M059J (cell line): ENCODE measurements around the gene NDUFS8. TPM values are rescaled to one million over a fixed set of nuclear protein-coding genes. Genes with fewer than 3 reads are reported as not detected.

ENCODE experiments used
- DNase-seq: peaks from one replicate; pipeline ENCODE4 v3.0.0-alpha.2; 2012; ENCODE audit warnings: low read depth
- total RNA-seq: library from RNA; depleted of rRNA; stranded (reverse); fragments of >200 nt; shearing (Covaris generic); gene quantifications from 2 replicates; pipeline ENCODE4 v1.2.3, GENCODE V29; 2014

Gene NDUFS8
- total RNA-seq, 1 experiment from 2014 or later, result 295 TPM

- DNase-seq, result no peak
These were observed 15.0 kb upstream of the NDUFS8 start for GRCh38 chr11:68015467-68015866.

GRCh38 chr11:68016161-68016903 lies 14.1 kb upstream of the NDUFS8 start:
- no peak for DNase-seq

GRCh38 chr11:68016904-68017817 lies 13.3 kb upstream of the NDUFS8 start:
- no peak for DNase-seq

- no peak for DNase-seq
These were observed 12.3 kb upstream of the NDUFS8 start for GRCh38 chr11:68017980-68018729.

GRCh38 chr11:68018730-68019190 lies 11.7 kb upstream of the NDUFS8 start:
- DNase-seq, result no peak

GRCh38 chr11:68019486-68019885 lies 11.0 kb upstream of the NDUFS8 start:
- DNase-seq, result no peak

- peak; percentile 84 for DNase-seq
These were observed 9.9 kb upstream of the NDUFS8 start for GRCh38 chr11:68020575-68020974.

GRCh38 chr11:68021167-68021787 lies 9.2 kb upstream of the NDUFS8 start:
- peak; percentile 63 for DNase-seq

GRCh38 chr11:68022531-68022930 lies 8.0 kb upstream of the NDUFS8 start:
- DNase-seq, result no peak

GRCh38 chr11:68024508-68024907 lies 6.0 kb upstream of the NDUFS8 start:
- no peak for DNase-seq

GRCh38 chr11:68025047-68025446 lies 5.4 kb upstream of the NDUFS8 start:
- DNase-seq, result no peak

GRCh38 chr11:68026391-68027105 lies 3.9 kb upstream of the NDUFS8 start:
- peak; percentile 52 for DNase-seq

- DNase-seq, result no peak
These were observed 2.8 kb upstream of the NDUFS8 start for GRCh38 chr11:68027667-68028066.

- DNase-seq, result peak; percentile 73
These were observed 1.5 kb upstream of the NDUFS8 start for GRCh38 chr11:68028802-68029545.

GRCh38 chr11:68031144-68031464 lies 623 bp downstream of the NDUFS8 start:
- DNase-seq, result no peak

- no peak for DNase-seq
These were observed 1.5 kb downstream of the NDUFS8 start for GRCh38 chr11:68032003-68032402.

- DNase-seq, result no peak
These were observed 2.7 kb downstream of the NDUFS8 start for GRCh38 chr11:68032997-68033707.

GRCh38 chr11:68033708-68034045 lies 3.2 kb downstream of the NDUFS8 start:
- no peak for DNase-seq

- no peak for DNase-seq
These were observed 4.9 kb downstream of the NDUFS8 start for GRCh38 chr11:68035266-68035876.
